ENCODE measurements around the gene HSD11B2.

- TF ChIP-seq CTCF (conservative IDR thresholded peaks at IDR 0.05) (no peak), EZH2 (IDR thresholded peaks at IDR 0.05; ENCODE audit: low read depth) (no peak)
Measured at GRCh38 chr16:67429053-67429798, 1.7 kb upstream of the HSD11B2 start.

Measured in PC-9 (cell line).